Activated T-cell treated with anti-CD3 and anti-CD28 coated beads, Interleukin-2, amount 50 U/mL, for 24 hours (primary cell): ENCODE data around the gene COL26A1.
"Not testable (repeated sequence)": the region's sequence is repeated elsewhere in the genome, so short reads cannot be mapped to it uniquely, and the experiment has no call there.

Source experiments
- DNase-seq: peaks from one replicate; pipeline ENCODE4 v3.0.0-alpha.2; 2020
- H3K27ac Mint-ChIP-seq: 2 replicates; pipeline ENCODE4 v1.8.0; 2020; ENCODE audit warnings: mild to moderate bottlenecking, mixed read lengths
- H3K27me3 Mint-ChIP-seq: 2 replicates; pipeline ENCODE4 v1.8.0; 2020; ENCODE audit warnings: mixed read lengths
- H3K36me3 Mint-ChIP-seq: 2 replicates; pipeline ENCODE4 v1.8.0; 2020; ENCODE audit warnings: low read depth, mixed read lengths
- H3K4me1 Mint-ChIP-seq: 2 replicates; pipeline ENCODE4 v1.8.0; 2020; ENCODE audit warnings: low read depth, mixed read lengths
- H3K4me3 Mint-ChIP-seq: 2 replicates; pipeline ENCODE4 v1.8.0; 2020; ENCODE audit warnings: mild to moderate bottlenecking, moderate library complexity, mixed read lengths
- H3K9me3 Mint-ChIP-seq: 2 replicates; pipeline ENCODE4 v1.8.0; 2020; ENCODE audit warnings: mixed read lengths

COL26A1 gene

GRCh38 chr7:101593556-101593955 is 230.9 kb downstream of the COL26A1 start:
- no peaks in the 10 kb centered on the region for H3K4me1 Mint-ChIP-seq

GRCh38 chr7:101594790-101595189 is 232.1 kb downstream of the COL26A1 start:
- no peaks in the 10 kb centered on the region for H3K36me3 Mint-ChIP-seq
- no peaks in the 10 kb centered on the region for H3K27me3 Mint-ChIP-seq
- DNase-seq, result no peak
- no peak overlapping the region for H3K27ac Mint-ChIP-seq
- no peak overlapping the region for H3K4me3 Mint-ChIP-seq
- no peaks in the 10 kb centered on the region for H3K9me3 Mint-ChIP-seq
- H3K4me1 Mint-ChIP-seq, result no peaks in the 10 kb centered on the region

More at GRCh38 chr7:101593556-101593955, 230.9 kb downstream of the COL26A1 start:
- Mint-ChIP-seq H3K27ac (no peak overlapping the region), H3K27me3 (no peaks in the 10 kb centered on the region), H3K4me3 (no peak overlapping the region), H3K9me3 (no peaks in the 10 kb centered on the region), H3K36me3 (no peaks in the 10 kb centered on the region)
- DNase-seq, result no peak

GRCh38 chr7:101595246-101595645 is 232.6 kb downstream of the COL26A1 start:
- Mint-ChIP-seq H3K27ac (no peak overlapping the region), H3K9me3 (no peaks in the 10 kb centered on the region), H3K36me3 (no peaks in the 10 kb centered on the region), H3K4me1 (no peaks in the 10 kb centered on the region), H3K4me3 (no peak overlapping the region), H3K27me3 (no peaks in the 10 kb centered on the region)
- DNase-seq, result no peak

- no peaks in the 10 kb centered on the region for H3K4me1 Mint-ChIP-seq
- H3K27me3 Mint-ChIP-seq, result no peaks in the 10 kb centered on the region
- H3K27ac Mint-ChIP-seq, result no peak overlapping the region
- H3K4me3 Mint-ChIP-seq, result no peak overlapping the region
- H3K36me3 Mint-ChIP-seq, result no peaks in the 10 kb centered on the region
- no peak for DNase-seq
- no peaks in the 10 kb centered on the region for H3K9me3 Mint-ChIP-seq
These were observed 233.3 kb downstream of the COL26A1 start for GRCh38 chr7:101595766-101596537.

- Mint-ChIP-seq H3K27ac (no peak overlapping the region), H3K9me3 (no peaks in the 10 kb centered on the region), H3K4me3 (no peak overlapping the region), H3K36me3 (no peaks in the 10 kb centered on the region), H3K4me1 (no peaks in the 10 kb centered on the region), H3K27me3 (no peaks in the 10 kb centered on the region)
- no peak for DNase-seq
These were observed 234.2 kb downstream of the COL26A1 start for GRCh38 chr7:101596898-101597297.

- no peak for DNase-seq
- no peaks in the 10 kb centered on the region for H3K4me1 Mint-ChIP-seq
- no peaks in the 10 kb centered on the region for H3K36me3 Mint-ChIP-seq
- H3K4me3 Mint-ChIP-seq, result no peak overlapping the region
- H3K27me3 Mint-ChIP-seq, result no peaks in the 10 kb centered on the region
- no peak overlapping the region for H3K27ac Mint-ChIP-seq
- no peaks in the 10 kb centered on the region for H3K9me3 Mint-ChIP-seq
These were observed 235.3 kb downstream of the COL26A1 start for GRCh38 chr7:101597941-101598340.

- no peak overlapping the region for H3K27ac Mint-ChIP-seq
- no peaks in the 10 kb centered on the region for H3K9me3 Mint-ChIP-seq
- H3K4me1 Mint-ChIP-seq, result no peaks in the 10 kb centered on the region
- H3K36me3 Mint-ChIP-seq, result no peaks in the 10 kb centered on the region
- DNase-seq, result no peak
- H3K27me3 Mint-ChIP-seq, result no peaks in the 10 kb centered on the region
- H3K4me3 Mint-ChIP-seq, result no peak overlapping the region
These were observed 235.8 kb downstream of the COL26A1 start for GRCh38 chr7:101598422-101598985.

GRCh38 chr7:101598986-101599771 is 236.5 kb downstream of the COL26A1 start:
- Mint-ChIP-seq H3K27me3 (no peaks in the 10 kb centered on the region), H3K27ac (no peak overlapping the region), H3K36me3 (no peaks in the 10 kb centered on the region), H3K4me3 (no peak overlapping the region), H3K9me3 (no peaks in the 10 kb centered on the region), H3K4me1 (no peaks in the 10 kb centered on the region)
- DNase-seq, result no peak

- no peak overlapping the region for H3K27ac Mint-ChIP-seq
- no peaks in the 10 kb centered on the region for H3K36me3 Mint-ChIP-seq
- H3K4me3 Mint-ChIP-seq, result no peak overlapping the region
- DNase-seq, result no peak
- H3K9me3 Mint-ChIP-seq, result no peaks in the 10 kb centered on the region
- H3K4me1 Mint-ChIP-seq, result no peaks in the 10 kb centered on the region
- no peaks in the 10 kb centered on the region for H3K27me3 Mint-ChIP-seq
These were observed 237.1 kb downstream of the COL26A1 start for GRCh38 chr7:101599787-101600186.

GRCh38 chr7:101602082-101602481 is 239.4 kb downstream of the COL26A1 start:
- no peak overlapping the region for H3K4me3 Mint-ChIP-seq
- H3K4me1 Mint-ChIP-seq, result no peaks in the 10 kb centered on the region
- DNase-seq, result no peak
- no peak overlapping the region for H3K27ac Mint-ChIP-seq
- no peaks in the 10 kb centered on the region for H3K27me3 Mint-ChIP-seq
- no peaks in the 10 kb centered on the region for H3K9me3 Mint-ChIP-seq
- H3K36me3 Mint-ChIP-seq, result no peaks in the 10 kb centered on the region

GRCh38 chr7:101602484-101603241 is 240.0 kb downstream of the COL26A1 start:
- H3K4me3 Mint-ChIP-seq, result no peak overlapping the region
- peak; percentile 81 for DNase-seq

GRCh38 chr7:101604331-101604933 is 241.8 kb downstream of the COL26A1 start:
- no peak overlapping the region for H3K4me3 Mint-ChIP-seq
- no peaks in the 10 kb centered on the region for H3K9me3 Mint-ChIP-seq
- no peaks in the 10 kb centered on the region for H3K36me3 Mint-ChIP-seq
- H3K4me1 Mint-ChIP-seq, result no peaks in the 10 kb centered on the region
- H3K27ac Mint-ChIP-seq, result no peak overlapping the region
- no peak for DNase-seq
- no peaks in the 10 kb centered on the region for H3K27me3 Mint-ChIP-seq

More at GRCh38 chr7:101602484-101603241, 240.0 kb downstream of the COL26A1 start:
- H3K36me3 Mint-ChIP-seq, result no peaks in the 10 kb centered on the region
- no peaks in the 10 kb centered on the region for H3K4me1 Mint-ChIP-seq
- H3K27me3 Mint-ChIP-seq, result no peaks in the 10 kb centered on the region
- H3K27ac Mint-ChIP-seq, result no peak overlapping the region
- no peaks in the 10 kb centered on the region for H3K9me3 Mint-ChIP-seq

- H3K27ac Mint-ChIP-seq, DNase-seq, H3K4me3 Mint-ChIP-seq, H3K9me3 Mint-ChIP-seq, H3K4me1 Mint-ChIP-seq, H3K36me3 Mint-ChIP-seq, H3K27me3 Mint-ChIP-seq: not testable (repeated sequence)
These were observed 242.3 kb downstream of the COL26A1 start for GRCh38 chr7:101604934-101605332.
